ENCODE results near the gene ANKRA2.
"Not testable (repeated sequence)": the region's sequence is repeated elsewhere in the genome, so short reads cannot be mapped to it uniquely, and the experiment has no call there.

ANKRA2 gene

DNA sequence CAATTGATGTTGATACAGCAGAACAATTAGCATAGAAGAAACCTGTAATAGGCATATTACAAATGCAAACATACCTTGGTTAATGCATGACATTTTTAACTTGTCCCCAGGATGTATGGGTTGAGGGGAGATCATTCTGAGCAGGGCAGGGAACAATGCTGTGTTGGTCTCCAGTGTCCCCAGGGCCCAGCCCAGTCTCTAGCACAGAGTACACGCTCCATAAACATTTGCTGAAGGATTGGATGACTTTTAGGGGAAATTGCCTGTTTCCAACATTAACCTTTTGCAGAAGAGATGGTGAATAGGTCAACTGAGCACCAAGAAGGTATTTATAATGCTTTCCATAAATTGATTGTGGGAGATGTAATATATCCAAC lies 20.0 kb downstream of the ANKRA2 start:
- no peak for DNase-seq

DNA sequence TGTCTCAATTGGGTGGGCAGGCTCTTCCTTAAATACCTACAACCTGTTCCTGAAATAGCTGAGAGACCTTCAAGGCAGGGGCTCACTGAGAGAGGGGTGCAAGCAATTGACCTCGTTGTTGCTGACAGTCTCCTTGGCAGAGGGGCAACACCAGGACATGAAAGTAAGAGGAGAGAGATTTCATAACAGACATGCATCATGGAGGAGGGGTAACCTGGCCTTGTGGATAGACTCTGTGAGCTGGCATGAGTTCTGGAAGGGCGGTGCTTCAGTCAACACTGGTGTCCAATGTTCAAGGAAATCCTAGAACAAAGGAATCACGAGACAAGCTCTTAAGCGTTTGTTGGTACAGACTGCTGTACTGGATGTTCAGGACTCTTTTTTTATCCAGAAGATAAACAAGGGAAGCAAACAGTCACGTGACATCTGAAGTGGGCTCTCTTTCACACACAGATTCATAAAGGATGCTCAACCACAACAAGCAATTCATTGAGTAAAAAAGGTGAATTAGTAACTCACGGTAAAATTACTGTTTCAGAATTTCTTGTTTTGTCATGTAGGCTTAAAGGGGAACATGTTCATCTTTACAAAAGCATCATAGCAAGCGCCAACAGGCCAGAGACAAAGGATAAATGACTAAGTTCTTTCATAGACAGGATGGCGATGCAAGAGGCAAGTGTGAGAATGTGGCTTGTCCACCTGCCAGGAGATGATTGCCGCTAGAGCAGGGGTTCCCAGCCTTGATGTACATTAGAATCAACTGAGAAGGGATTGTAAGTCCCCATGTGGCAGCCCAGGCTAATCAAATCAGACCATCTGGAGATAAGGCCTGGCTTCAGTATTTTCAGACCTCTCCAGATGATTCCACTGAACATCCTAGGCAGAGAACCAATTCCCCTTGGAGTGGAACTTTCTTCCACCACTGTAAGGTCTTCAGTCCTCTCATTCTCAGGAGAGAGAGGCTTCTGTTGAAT lies 20.7 kb downstream of the ANKRA2 start:
- DNase-seq, result no peak

DNA sequence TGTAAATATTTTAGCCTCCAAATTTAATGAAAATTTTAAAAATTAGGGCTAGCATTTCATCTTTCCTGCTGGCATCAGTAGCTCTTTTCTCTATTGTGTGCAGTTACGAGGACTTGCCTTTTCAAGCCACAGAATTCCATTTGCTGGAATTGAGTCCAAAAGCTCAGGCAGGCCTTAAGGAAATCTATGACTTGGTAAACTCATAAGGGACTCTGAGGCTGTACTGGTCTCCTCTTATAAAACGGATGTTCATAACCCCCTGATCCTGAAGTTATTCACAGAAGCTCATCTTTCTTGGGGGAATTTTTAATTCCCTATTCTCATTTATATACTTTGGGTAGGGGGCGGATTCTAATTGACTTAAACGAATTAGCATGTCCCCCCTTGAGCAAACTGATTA lies 23.4 kb downstream of the ANKRA2 start:
- no peak for DNase-seq

DNA sequence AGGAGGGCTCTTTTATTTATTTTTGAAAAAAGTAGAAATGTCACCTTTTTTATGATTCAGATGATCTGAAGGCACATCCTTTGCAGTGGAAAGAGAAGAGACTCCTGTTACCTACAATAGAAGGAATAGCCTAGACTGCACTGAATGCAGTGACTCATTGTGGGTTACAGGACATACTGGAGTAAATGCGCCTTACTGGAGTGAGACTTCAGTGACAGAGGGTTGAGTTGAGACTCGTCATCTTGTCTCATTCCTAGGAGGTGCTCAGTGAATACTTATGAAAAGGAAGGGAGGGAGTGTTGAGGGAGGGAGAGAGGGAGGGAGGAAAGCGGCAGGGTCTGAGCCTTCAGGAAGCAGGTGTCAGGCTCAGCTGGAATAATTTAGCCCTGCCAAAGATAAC lies 25.2 kb downstream of the ANKRA2 start:
- DNase-seq, result no peak

DNA sequence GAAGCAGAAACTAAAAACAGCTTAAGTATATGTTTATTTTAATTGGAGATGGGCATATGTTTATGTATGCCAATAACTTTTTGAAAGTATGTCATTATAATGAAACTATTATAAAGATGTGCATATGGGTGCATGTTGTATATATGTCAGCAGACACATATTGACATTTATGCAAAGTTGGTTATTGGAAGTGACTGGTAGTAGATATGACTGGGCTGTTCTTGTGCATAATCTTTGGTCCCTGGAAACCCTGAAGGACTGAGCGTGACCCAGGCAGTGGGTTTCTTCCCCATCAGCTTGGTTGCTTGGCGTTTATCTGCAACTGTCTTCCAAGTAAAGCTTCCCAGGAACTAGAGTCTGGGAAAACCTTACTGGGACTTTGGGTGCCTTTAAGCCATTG lies 25.7 kb downstream of the ANKRA2 start:
- no peak for DNase-seq

DNA sequence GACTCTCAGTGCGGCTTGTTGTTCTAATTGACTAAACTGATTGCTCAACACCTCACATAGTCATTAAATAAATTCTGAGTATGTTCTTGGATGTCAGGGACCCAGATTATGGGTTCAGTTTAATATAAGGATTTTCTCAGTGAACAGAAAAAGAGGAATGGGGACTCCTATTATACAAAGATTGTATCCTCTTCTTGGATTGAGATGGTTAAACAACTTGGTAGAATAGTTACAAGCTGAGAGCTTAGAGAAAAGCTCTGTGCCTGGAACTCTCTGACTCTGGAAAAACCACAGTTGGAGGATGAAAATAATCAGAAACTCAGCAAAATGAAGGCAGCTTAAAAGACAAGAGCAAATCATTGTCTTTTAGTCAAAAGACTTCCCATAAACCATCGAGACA lies 30.5 kb downstream of the ANKRA2 start:
- no peak for DNase-seq

- no peak for DNase-seq
These were observed 31.3 kb downstream of the ANKRA2 start for GRCh38 chr5:73534011-73534644.

GRCh38 chr5:73532195-73532594 lies 33.2 kb downstream of the ANKRA2 start:
- DNase-seq, result no peak

DNA sequence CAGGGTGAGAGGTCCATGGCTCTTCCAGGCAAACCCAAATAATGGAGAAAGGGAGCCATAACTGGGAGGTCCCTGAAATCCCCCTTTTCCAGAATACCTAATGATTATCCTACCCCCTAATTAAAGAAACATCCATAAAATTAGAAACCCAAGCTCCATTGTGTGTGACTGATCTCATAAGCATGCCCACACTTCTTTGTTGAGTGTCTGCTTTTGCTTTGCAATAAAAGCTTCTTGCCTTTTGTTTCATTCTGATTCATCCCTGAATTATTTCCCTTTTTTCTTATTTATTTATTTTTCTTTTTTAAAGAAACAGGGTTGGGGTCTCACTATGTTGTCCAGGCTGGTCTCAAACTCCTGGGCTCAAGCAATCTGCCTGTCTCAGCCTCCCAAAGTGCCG lies 34.1 kb downstream of the ANKRA2 start:
- DNase-seq, result peak; percentile 37

DNA sequence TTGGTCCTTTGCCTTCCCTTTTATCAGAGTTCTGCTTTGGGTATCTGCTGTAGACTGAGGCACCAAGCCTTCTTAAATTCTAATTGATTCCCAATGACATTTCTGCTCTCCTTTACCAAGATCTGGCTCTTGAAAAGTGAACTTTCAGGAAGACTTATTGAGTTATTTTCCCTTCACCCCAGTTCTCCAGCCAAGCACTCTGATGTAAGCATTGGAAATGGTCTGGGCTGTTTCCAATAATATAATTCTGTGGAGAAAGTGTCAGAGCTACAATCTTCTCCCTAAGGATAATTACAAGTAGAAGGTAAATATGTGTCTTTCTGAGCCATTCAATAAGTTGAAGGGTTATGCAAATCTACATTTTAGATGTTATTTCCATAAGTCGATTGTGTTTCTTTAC lies 36.4 kb downstream of the ANKRA2 start:
- no peak for DNase-seq

GRCh38 chr5:73528248-73528647 lies 37.2 kb downstream of the ANKRA2 start:
- DNase-seq, result no peak

- no peak for DNase-seq
These were observed 39.7 kb downstream of the ANKRA2 start for GRCh38 chr5:73525606-73526203.

DNA sequence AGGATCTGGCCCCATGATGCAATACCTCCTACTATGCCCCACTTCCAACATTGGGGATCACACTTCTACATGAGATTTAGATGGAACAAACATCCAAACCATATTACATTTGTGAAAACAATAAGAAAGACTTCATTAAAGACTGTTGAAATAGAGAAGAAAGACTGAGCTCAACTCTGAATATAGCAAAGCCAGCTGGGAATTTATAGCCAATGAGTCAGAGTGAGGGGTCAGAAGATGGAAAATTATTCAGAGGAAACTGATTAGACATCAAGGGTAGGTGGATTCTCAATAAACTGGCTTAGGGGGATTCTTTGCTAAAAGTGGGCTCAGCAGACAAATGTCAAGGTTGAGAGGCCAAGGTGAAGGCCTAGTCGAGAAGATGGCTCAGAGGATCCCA lies 41.6 kb downstream of the ANKRA2 start:
- no peak for DNase-seq

DNA sequence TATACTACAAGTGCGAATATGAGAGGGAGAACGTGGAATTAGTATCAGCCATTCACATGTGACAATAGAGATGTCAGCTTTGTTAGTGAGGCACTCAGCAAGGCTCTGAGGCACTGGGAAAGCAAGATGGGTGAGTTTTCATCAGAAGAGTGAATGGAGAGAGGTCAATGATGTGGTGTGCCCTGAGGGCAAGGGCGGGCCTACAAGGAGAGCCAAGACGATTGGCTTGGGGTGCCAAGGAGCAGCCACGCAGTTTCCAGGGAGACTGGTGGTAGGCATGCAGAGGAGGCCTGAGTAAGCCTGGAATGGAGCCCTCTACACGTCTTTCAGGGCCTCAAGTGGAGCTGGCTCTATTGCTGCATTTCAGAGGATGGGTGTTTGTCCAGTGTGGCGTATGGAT lies 42.5 kb downstream of the ANKRA2 start:
- DNase-seq, result no peak

DNA sequence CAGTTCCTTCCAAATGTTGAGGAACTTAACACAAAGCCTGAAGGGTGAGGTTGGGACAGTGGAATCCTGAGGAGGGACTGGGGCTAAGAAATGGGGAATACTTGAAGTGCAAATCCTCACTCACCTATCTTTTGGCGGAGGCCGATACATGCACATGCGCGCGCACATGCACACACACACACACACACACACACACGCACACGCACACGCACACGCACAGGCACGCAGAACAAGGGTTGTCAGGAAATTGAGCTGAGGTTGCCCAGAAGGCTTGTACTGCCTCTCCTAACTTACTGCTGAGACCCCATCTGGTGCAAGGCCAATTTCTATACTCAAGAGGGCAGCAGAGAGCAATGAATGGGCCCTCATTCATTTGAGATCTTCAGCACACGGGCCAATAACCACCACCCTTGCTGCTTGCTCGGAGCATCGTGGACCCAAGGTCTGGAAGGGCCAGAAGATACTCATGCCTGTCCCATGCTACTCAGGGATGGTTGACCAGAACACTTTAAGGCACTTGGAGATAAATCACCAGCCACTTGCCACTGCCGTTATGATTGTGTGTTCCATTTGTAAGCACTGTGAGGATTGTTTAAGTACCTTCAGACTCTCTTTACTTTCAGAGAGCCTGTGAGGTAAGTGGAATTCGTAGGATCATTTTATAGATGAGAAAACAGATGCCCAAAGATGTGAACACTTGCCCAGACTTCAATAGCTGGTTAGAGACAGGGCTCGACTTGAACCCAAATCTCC lies 45.7 kb downstream of the ANKRA2 start:
- peak; percentile 83 for DNase-seq

DNA sequence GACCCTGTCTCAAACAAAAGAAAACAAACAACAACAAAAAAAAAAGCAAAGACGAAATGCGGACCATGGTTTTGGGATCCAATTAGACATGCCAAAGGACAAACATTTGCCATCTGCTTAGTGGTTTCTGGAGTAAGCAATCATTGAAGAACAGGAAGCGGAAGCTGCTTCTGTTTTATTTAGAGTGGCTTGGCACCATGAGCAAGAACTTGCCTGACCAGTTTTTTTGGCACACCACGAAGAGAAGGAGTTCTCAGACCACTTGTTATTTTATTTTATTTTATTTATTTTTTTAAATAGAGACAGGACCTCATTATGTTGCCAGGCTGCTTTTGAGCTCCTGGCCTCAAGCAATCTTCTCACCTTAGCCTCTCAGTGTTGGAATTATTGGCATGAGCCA lies 50.2 kb downstream of the ANKRA2 start:
- DNase-seq, result peak; percentile 19

GRCh38 chr5:73514418-73514817 lies 51.0 kb downstream of the ANKRA2 start:
- no peak for DNase-seq

GRCh38 chr5:73513996-73514395 lies 51.4 kb downstream of the ANKRA2 start:
- DNase-seq, result no peak

- DNase-seq, result not testable (repeated sequence)
These were observed 56.9 kb downstream of the ANKRA2 start for GRCh38 chr5:73508521-73508920.

DNA sequence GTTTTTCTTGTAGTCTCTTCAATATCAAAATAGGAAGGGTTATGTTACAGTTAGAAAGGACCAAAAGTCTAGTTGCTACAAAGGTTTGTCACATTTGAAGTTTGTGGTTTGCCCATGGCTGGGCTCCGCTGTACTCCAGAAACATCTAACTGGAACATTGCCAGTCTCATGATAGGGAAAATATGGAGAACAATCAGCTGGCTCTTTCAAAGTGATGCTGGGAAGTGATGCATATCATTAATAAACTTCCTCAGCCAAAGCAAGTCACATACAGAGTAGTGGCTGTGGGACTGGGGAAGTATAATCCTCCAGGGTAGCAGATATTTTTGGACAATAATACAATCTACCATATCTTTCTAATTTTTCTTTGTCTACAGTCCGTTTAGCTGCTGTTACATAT lies 58.4 kb downstream of the ANKRA2 start:
- no peak for DNase-seq

GRCh38 chr5:73506459-73506955 lies 58.9 kb downstream of the ANKRA2 start:
- no peak for DNase-seq
